ENCODE measurements around the gene ABCA13. TPM values are rescaled to one million over a fixed set of nuclear protein-coding genes. Genes with fewer than 3 reads are reported as not detected.
A peak's percentile ranks its signal among the peaks of the same experiment; 100 is the strongest.

ABCA13 gene
- total RNA-seq, 1 donor from 2014 or later: 1.0 TPM

- ATAC-seq (no peak), DNase-seq (ENCODE audit: low spot score) (no peak)
Observed at GRCh38 chr7:48296966-48297365, 125.7 kb downstream of the ABCA13 start.

GRCh38 chr7:48298779-48299178, 127.5 kb downstream of the ABCA13 start:
- ATAC-seq: no peak

DNA sequence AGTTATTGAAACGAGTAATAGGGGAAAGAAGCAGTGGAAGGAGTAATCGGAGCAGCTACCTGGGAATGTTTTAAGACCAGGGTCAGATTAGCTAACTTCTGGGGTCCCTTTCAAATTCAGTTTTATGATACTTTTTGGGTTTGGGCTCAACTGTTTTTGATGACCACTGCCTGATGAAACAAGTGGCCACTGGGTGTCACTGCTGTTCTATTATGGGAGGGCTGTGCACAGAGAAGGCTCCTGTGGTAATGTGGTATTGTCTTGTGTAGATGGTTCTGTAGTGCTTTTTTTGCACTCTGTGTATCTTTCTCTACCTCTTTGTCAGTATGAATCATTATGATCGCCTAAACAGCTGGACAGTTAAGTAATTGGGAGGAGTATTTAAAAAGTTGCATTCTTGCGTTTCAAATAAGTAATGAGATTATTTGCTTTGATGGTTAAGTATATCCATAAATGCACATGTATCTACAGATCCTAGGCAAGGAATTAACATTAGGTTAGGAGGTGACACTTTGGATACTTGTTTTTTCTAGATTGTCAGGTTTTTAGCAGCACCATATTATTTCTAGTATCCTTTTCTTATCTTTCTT, 128.4 kb downstream of the ABCA13 start:
- ATAC-seq (peak; percentile 90), DNase-seq (ENCODE audit: low spot score) (peak; percentile 55)

More at GRCh38 chr7:48298779-48299178, 127.5 kb downstream of the ABCA13 start:
- DNase-seq (ENCODE audit: low spot score): no peak

DNA sequence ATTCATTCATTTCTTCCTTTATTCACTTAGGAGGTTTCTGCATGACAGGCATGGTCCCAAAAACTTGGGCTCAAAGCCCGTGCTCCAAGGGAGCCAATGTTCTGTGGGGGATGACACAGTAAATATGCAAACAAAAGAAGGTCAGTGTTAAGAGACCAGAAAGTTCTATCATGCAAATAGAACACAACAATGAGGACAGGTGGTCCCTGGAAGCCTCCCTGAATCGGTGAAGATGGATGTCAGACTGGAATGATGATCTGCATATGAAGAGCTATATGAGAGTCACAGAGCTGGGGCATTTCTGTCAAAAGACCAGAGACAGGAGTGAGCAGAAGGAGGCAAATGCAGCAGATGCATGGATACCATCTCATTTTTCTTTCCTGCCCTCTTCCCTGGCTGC, 129.0 kb downstream of the ABCA13 start:
- no peak for ATAC-seq
- no peak for DNase-seq (ENCODE audit: low spot score)

GRCh38 chr7:48301201-48301600, 129.9 kb downstream of the ABCA13 start:
- ATAC-seq (no peak), DNase-seq (ENCODE audit: low spot score) (no peak)

GRCh38 chr7:48304641-48305040, 133.4 kb downstream of the ABCA13 start:
- no peak for DNase-seq (ENCODE audit: low spot score)
- no peak for ATAC-seq

DNA sequence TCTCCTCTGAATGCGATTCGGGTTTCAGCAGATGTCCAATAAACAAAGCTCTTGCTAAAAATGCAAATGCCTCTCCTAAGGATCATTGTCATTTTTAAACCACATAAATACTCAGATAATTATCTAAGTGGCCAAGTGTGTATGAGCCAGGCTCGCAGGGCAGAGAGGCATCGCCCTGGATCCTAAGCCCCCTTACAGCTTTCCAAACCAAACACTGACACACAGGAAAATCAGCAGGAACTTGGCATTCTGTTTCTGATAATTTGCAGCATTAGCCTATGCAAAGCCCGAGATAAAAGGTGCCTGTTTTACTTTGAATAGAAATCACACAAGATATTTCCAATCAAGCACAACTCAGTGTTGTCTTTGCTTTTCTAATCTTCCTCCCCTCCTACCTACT, 134.4 kb downstream of the ABCA13 start:
- DNase-seq (ENCODE audit: low spot score): no peak
- no peak for ATAC-seq

- ATAC-seq (no peak), DNase-seq (ENCODE audit: low spot score) (no peak)
Observed at GRCh38 chr7:48307041-48307714, 135.9 kb downstream of the ABCA13 start.

DNA sequence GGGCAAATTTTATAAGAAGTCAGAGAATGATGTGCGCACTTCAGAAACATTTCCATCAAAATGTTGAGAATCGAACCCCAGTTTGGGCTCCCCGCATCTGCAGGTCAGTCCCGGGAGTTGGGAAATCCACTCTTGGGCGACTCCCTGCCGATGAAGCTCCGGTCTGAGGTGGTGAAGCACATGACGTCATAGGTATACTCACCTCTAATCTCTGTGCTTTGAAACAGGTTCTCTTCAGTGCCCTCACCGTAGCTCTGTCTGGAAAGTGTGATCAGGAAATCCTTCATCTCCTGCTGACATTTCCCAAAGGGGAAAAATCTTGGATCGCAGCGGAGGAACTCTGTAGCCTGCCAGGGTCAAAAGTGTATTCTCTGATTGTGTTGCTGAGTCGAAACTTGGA, 138.5 kb downstream of the ABCA13 start:
- DNase-seq (ENCODE audit: low spot score) (no peak), ATAC-seq (no peak)

- DNase-seq (ENCODE audit: low spot score) (no peak), ATAC-seq (no peak)
Observed at GRCh38 chr7:48311464-48312100, 140.3 kb downstream of the ABCA13 start.

GRCh38 chr7:48312151-48312550, 140.9 kb downstream of the ABCA13 start:
- no peak for DNase-seq (ENCODE audit: low spot score)
- ATAC-seq: no peak

DNA sequence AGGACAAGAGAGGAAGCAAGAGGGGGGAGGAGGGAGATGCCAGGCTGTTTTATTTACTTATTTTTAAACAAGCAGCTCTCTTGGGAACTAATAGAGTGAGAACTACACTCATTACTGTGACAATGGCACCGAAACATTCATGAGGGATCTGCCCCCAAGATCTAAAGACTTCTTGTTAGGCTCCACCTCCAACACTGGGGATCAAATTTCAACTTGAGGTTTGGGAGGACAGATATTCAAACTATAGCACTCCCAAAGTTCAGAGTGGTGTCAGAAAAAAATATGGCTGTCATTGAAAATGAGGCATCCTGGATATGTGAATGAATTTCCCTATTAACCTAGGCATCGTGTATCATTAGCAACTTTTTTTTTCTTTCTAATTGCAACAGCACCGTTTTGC, 145.5 kb downstream of the ABCA13 start:
- DNase-seq (ENCODE audit: low spot score) (no peak), ATAC-seq (no peak)

DNA sequence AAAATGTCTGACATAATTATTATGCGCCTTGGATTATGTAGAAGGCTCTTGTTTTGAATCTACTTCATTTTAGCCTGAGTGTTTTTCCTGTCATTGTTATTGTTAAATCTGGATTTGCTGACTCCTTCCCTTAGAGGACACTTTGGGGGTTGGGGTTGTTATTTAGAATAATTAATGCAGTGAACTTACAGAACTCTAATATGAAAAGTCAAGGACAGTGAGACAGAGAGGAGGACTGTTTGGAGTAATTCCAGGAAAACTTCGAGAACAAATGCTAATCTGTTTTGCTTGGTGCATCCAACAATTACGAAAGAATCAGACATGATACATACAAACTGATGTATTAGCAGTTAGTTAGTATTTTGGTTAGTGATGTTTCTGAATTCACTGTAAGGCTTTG, 146.1 kb downstream of the ABCA13 start:
- ATAC-seq: no peak
- DNase-seq (ENCODE audit: low spot score): no peak

DNA sequence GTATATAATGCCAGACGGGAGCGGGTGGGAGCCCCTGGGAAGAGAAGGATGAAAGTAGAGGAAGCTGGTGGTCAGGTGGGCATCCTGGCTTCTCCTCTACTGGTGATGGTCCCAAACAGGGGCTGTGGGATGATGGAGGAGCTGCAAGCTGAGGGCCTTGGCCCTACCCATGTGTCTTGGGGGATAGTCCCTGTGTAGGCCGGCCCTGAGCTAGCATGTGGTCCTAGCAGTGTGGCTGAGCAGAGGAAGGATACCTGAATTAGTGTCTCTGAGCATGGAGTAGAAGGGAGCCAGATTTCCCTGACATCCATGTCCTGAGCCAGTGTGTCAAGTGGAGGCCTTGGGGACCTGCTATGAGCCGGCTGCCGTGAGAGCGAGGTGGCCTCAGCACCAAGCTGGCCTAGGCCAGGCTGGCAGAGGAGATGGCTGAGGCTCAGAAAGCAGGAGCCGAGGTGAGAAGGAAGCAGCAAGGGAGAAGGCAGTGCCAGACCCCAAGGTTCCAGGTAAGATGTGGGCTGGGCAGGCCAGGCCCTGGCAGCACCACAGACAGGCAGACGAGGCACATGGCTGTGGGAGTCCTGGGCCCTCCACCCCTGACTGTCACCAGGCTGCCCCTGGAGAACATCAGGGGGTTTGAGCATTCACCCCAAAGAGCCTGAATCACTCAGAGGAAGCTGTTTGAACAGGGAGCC, 150.2 kb downstream of the ABCA13 start:
- no peak for ATAC-seq
- no peak for DNase-seq (ENCODE audit: low spot score)

DNA sequence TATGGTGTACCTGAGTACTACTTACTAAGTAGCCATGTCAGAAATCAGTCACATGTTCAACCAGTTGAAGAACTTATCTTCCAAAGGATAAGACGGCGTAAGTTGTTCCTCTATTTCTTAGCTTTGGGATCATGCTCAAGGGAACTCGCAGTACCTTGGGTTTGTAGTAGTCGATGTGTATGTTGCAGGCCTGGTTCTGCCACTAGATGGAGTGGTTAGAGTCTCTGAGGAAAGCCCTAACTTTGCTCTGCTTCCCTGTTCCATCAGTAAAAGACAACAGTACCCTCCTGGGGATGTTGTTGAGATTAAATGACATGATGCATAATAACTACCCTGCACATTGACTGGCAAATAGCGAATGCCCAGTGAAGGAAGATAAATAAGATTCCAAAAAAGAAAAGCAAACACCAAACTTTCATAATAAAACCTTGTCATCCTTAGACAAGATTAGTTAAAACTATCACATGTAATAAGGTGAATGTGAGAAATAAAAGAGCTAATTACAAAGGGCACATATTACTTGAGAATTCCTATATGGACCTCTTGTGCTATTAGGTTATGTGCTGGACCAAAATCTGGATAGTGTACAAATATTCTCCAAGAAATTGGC, 165.9 kb downstream of the ABCA13 start:
- ATAC-seq (peak; percentile 58), DNase-seq (ENCODE audit: low spot score) (no peak)

GRCh38 chr7:48337781-48338180, 166.5 kb downstream of the ABCA13 start:
- ATAC-seq: no peak
- DNase-seq (ENCODE audit: low spot score): no peak

GRCh38 chr7:48347230-48347825, 176.1 kb downstream of the ABCA13 start:
- no peak for ATAC-seq
- no peak for DNase-seq (ENCODE audit: low spot score)

DNA sequence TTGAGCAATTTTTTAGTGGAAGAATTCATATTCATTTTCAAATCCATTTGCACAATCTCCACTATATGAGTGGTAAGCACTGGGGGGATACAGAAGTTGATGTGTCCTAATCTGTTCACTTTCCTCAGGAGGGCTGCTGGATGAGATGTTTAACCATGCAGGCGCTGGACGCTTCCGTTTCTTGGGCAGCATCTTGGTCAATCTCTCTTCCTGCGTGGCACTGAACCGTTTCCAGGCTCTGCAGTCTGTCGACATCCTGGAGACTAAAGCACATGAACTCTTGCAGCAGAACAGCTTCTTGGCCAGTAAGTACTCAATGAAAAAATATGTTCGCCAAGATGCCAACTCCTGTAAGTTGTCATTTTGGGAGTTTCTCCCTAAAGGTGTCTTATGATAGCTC, 179.3 kb downstream of the ABCA13 start:
- ATAC-seq: no peak

DNA sequence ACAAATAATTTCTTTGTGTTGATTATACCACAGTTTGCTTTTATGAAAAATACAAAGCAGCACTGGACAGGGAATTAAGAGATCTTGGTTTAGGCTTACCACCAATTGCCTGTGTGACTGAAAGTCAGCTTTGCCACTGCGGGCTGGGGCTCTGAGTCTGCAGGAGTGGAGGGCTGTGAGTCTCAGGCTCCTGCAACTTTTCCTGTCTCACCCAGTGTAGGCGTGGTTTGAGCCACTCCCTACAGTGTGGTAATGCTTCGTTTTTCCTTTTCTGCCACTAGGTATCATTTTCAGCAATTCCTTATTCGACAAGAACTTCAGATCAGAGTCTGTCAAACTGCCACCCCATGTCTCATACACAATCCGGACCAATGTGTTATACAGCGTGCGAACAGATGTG, 180.6 kb downstream of the ABCA13 start:
- DNase-seq (ENCODE audit: low spot score) (no peak), ATAC-seq (no peak)

More for the DNA sequence above, 179.3 kb downstream of the ABCA13 start:
- no peak for DNase-seq (ENCODE audit: low spot score)

DNA sequence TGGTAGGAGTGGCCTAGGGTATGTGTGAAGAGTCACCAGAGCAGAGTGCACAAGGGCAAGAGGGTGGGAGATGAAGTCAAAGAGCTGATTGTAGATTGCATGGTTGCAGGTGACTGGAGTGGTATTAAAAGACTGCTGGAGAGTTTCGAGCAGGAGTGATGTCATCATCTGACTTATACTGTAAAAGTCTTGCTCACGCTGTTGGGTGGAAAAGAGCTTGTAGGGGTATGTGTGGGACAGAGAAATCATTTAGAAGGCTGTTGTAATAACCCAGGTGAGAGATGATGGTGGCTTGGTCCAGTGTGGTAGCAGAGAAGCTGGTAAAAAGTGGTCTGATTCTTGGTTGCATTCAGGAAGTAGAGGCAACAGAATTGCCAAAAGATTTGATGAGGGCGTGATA, 184.1 kb downstream of the ABCA13 start:
- no peak for ATAC-seq
- DNase-seq (ENCODE audit: low spot score): no peak

DNA sequence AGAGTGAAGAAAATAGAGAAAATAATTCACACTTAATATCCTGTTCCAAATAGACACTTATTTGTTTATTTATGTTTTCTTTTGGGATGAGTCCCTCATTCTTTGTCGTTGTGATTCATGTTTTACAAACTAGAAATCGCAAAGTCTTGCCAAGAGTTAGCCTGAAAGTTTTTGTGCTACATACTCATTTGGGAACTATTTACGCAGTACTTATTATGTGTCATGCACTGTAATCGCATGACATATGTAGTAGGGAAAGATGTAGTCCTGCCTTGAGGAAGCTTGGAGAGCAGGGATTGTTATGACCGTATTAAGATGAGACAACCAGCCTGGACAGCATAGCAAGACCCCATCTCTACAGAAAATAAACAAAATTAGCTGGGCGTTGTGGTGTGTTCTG, 189.3 kb downstream of the ABCA13 start:
- ATAC-seq (no peak), DNase-seq (ENCODE audit: low spot score) (no peak)

Data from left lobe of liver (tissue), 2 donors.